IMR-90 (cell line): Measurements from ENCODE around the gene ALDH1L2. TPM values are rescaled to one million over a fixed set of nuclear protein-coding genes. Genes with fewer than 3 reads are reported as not detected.

Experiments used
- ATAC-seq: fragments of 200-7000 bp; cut with Tn5 transposase; 2 replicates; pipeline ENCODE4 v1.9.1; 2020; ENCODE audit warnings: low read depth, mild to moderate bottlenecking, moderate library complexity
- BruUV-seq: library from RNA; stranded (reverse); fragments of 400-500 nt; replicated peaks from 2 replicates; lab custom pipeline; 2021; lab: Mats Ljungman, UMichigan
- CTCF ChIA-PET: fragments of 300-600 bp; formaldehyde crosslinking; extraction: SDS; loops from one replicate; lab custom pipeline; 2021; ENCODE audit warnings: antibody characterized with exemption; lab: Yijun Ruan, JAX
- POLR2A ChIA-PET: fragments of 300-600 bp; sonication (Branson Sonifier 250); formaldehyde crosslinking; loops from one replicate; lab custom pipeline; 2022; ENCODE audit warnings: antibody characterized with exemption; ENCODE audit not compliant: unreplicated experiment; lab: Charles Lee
- DNase-seq: peaks from one replicate; pipeline ENCODE4 v3.0.0; 2013
- H2AFZ ChIP-seq: replicated peaks from 2 replicates; pipeline ENCODE3; 2013; ENCODE audit warnings: low read length, mild to moderate bottlenecking; ENCODE audit not compliant: poor library complexity
- H2AK5ac ChIP-seq: 2 replicates; pipeline ENCODE4 v1.6.1; 2013; ENCODE audit warnings: low read depth, low read length, inconsistent platforms
- H2AK9ac ChIP-seq: replicated peaks from 2 replicates; pipeline ENCODE3; 2013; ENCODE audit warnings: mild to moderate bottlenecking, low read depth, low read length, moderate library complexity; ENCODE audit not compliant: poor library complexity
- H2BK120ac ChIP-seq: 2 replicates; pipeline ENCODE4 v1.6.1; 2013; ENCODE audit warnings: low read depth, low read length, inconsistent platforms
- H2BK15ac ChIP-seq: 3 replicates; pipeline ENCODE4 v1.6.1; 2013; ENCODE audit warnings: low read depth, low read length, inconsistent platforms
- H2BK20ac ChIP-seq: 2 replicates; pipeline ENCODE4 v1.6.1; 2013; ENCODE audit warnings: low read depth, mild to moderate bottlenecking, inconsistent platforms, low read length, moderate library complexity
- H2BK5ac ChIP-seq: 2 replicates; pipeline ENCODE4 v1.6.1; 2013; ENCODE audit warnings: mild to moderate bottlenecking, low read depth, low read length, inconsistent platforms; ENCODE audit not compliant: poor library complexity, severe bottlenecking
- H3K14ac ChIP-seq: replicated peaks from 2 replicates; pipeline ENCODE4 v1.6.1; 2013; ENCODE audit warnings: low read depth, low read length, inconsistent platforms
- H3K18ac ChIP-seq: 2 replicates; pipeline ENCODE4 v1.6.1; 2013; ENCODE audit warnings: low read depth, low read length, control low read depth
- H3K23ac ChIP-seq: 2 replicates; pipeline ENCODE4 v1.6.1; 2013; ENCODE audit warnings: low read depth, low read length, inconsistent platforms
- H3K27ac ChIP-seq: 2 replicates; pipeline ENCODE4 v1.5.1; 2013; ENCODE audit warnings: mild to moderate bottlenecking, control low read depth, low read length; ENCODE audit not compliant: insufficient read depth
- H3K27me3 ChIP-seq: 2 replicates; pipeline ENCODE4 v1.6.1; 2013; ENCODE audit warnings: low read length; ENCODE audit not compliant: control insufficient read depth, insufficient read depth
- H3K36me3 ChIP-seq: 2 replicates; pipeline ENCODE4 v1.6.1; 2013; ENCODE audit warnings: low read length, mixed read lengths; ENCODE audit not compliant: control insufficient read depth, insufficient read depth
- H3K4ac ChIP-seq: 2 replicates; pipeline ENCODE4 v1.6.1; 2013; ENCODE audit warnings: low read depth, low read length, inconsistent platforms
- H3K4me1 ChIP-seq: 2 replicates; pipeline ENCODE4 v1.6.1; 2013; ENCODE audit warnings: low read length, mixed read lengths; ENCODE audit not compliant: control insufficient read depth, insufficient read depth
- H3K4me2 ChIP-seq: 2 replicates; pipeline ENCODE4 v1.6.1; 2013; ENCODE audit warnings: low read depth, mild to moderate bottlenecking, control low read depth, low read length, moderate library complexity
- H3K4me3 ChIP-seq: 2 replicates; pipeline ENCODE4 v1.5.1; 2013; ENCODE audit warnings: low read depth, mild to moderate bottlenecking, control low read depth, low read length, moderate library complexity; ENCODE audit not compliant: insufficient read depth
- H3K56ac ChIP-seq: 2 replicates; pipeline ENCODE4 v1.6.1; 2013; ENCODE audit warnings: low read length, inconsistent platforms; ENCODE audit not compliant: insufficient read depth; ENCODE audit errors: extremely low read depth
- H3K79me1 ChIP-seq, 2 experiments: 2 replicates each; pipeline ENCODE4 v1.6.1; 2013; ENCODE audit warnings: low read length in 2 of 2, inconsistent platforms in 1 of 2, low read depth in 1 of 2
- H3K9ac ChIP-seq: 2 replicates; pipeline ENCODE4 v1.6.1; 2013; ENCODE audit warnings: low read depth, low read length, control low read depth
- H3K9me1 ChIP-seq: 2 replicates; pipeline ENCODE4 v1.6.1; 2013; ENCODE audit warnings: low read length, inconsistent platforms; ENCODE audit not compliant: insufficient read depth
- H3K9me3 ChIP-seq: 2 replicates; pipeline ENCODE4 v1.6.1; 2013; ENCODE audit warnings: low read length; ENCODE audit not compliant: control insufficient read depth, insufficient read depth
- H4K20me1 ChIP-seq: 2 replicates; pipeline ENCODE4 v1.6.1; 2013; ENCODE audit warnings: low read length, inconsistent platforms; ENCODE audit not compliant: insufficient read depth
- H4K5ac ChIP-seq: 2 replicates; pipeline ENCODE4 v1.6.1; 2013; ENCODE audit warnings: mild to moderate bottlenecking, low read depth, low read length, control low read depth
- H4K8ac ChIP-seq, 2 experiments: 2 replicates each; pipeline ENCODE4 v1.6.1; 2013; ENCODE audit warnings: low read depth in 2 of 2, low read length in 2 of 2, control low read depth in 1 of 2, inconsistent platforms in 1 of 2
- H4K91ac ChIP-seq: 2 replicates; pipeline ENCODE4 v1.6.1; 2013; ENCODE audit warnings: low read depth, low read length, inconsistent platforms; ENCODE audit not compliant: insufficient read depth
- BHLHE40 ChIP-seq: fragments of 150-350 bp; IDR thresholded peaks from 2 replicates; pipeline ENCODE4 v1.6.1; 2016; ENCODE audit warnings: mild to moderate bottlenecking, low read depth, low read length
- CEBPB ChIP-seq: IDR thresholded peaks from 2 replicates; pipeline ENCODE4 v1.6.1; 2012; ENCODE audit warnings: low read depth, low read length, improper control_type of control experiment
- CHD1 ChIP-seq: IDR thresholded peaks from 2 replicates; pipeline ENCODE4 v1.6.1; 2012; ENCODE audit warnings: low read depth, low read length, improper control_type of control experiment
- CTCF ChIP-seq: conservative IDR thresholded peaks from 2 replicates; pipeline ENCODE4 v1.5.1; 2012; ENCODE audit warnings: mild to moderate bottlenecking, low read depth, low read length, improper control_type of control experiment
- ELK1 ChIP-seq: fragments of 150-350 bp; IDR thresholded peaks from 2 replicates; pipeline ENCODE4 v1.6.1; 2016; ENCODE audit warnings: low read depth, mild to moderate bottlenecking, low read length, moderate library complexity, borderline replicate concordance
- FOS ChIP-seq: fragments of 150-350 bp; IDR thresholded peaks from 2 replicates; pipeline ENCODE4 v1.6.1; 2016; ENCODE audit warnings: low read depth, low read length
- MAFK ChIP-seq: IDR thresholded peaks from 2 replicates; pipeline ENCODE4 v1.6.1; 2012; ENCODE audit warnings: low read depth, low read length, improper control_type of control experiment
- MAZ ChIP-seq: IDR thresholded peaks from 2 replicates; pipeline ENCODE4 v1.6.1; 2012; ENCODE audit warnings: low read depth, mild to moderate bottlenecking, low read length, improper control_type of control experiment, moderate library complexity, borderline replicate concordance
- MXI1 ChIP-seq: IDR thresholded peaks from 2 replicates; pipeline ENCODE4 v1.6.1; 2012; ENCODE audit warnings: low read depth, mild to moderate bottlenecking, low read length, moderate library complexity, borderline replicate concordance
- NFE2L2 ChIP-seq: fragments of 150-350 bp; IDR thresholded peaks from 2 replicates; pipeline ENCODE4 v1.6.1; 2016; ENCODE audit warnings: low read depth, mild to moderate bottlenecking, low read length
- POLR2A ChIP-seq: IDR thresholded peaks from 2 replicates; pipeline ENCODE4 v1.6.1; 2012; ENCODE audit warnings: mild to moderate bottlenecking, low read depth, low read length
- RAD21 ChIP-seq: IDR thresholded peaks from 2 replicates; pipeline ENCODE4 v1.6.1; 2012; ENCODE audit warnings: low read length, improper control_type of control experiment
- RCOR1 ChIP-seq: IDR thresholded peaks from 2 replicates; pipeline ENCODE4 v1.6.1; 2012; ENCODE audit warnings: mild to moderate bottlenecking, low read length, improper control_type of control experiment; ENCODE audit not compliant: insufficient replicate concordance
- RFX5 ChIP-seq: IDR thresholded peaks from 2 replicates; pipeline ENCODE4 v1.8.0; 2012; ENCODE audit warnings: low read depth, mild to moderate bottlenecking, low read length, moderate library complexity
- SMC3 ChIP-seq: fragments of 150-350 bp; IDR thresholded peaks from 2 replicates; pipeline ENCODE4 v1.6.1; 2016; ENCODE audit warnings: low read depth, mild to moderate bottlenecking, antibody characterized with exemption, low read length, moderate library complexity
- USF2 ChIP-seq: fragments of 150-350 bp; IDR thresholded peaks from 2 replicates; pipeline ENCODE4 v1.6.1; 2017; ENCODE audit warnings: mild to moderate bottlenecking, antibody characterized with exemption, low read length, low read depth
- WGBS, 2 experiments: methylation state at CpG; one replicate each; pipeline versions ENCODE4 v1.1.5 to v1.1.7; 2013; ENCODE audit warnings: missing lambda C conversion rate in 2 of 2; ENCODE audit not compliant: insufficient read length in 1 of 2; ENCODE audit errors: extremely low coverage in 2 of 2; 5-methylcytosine and 5-hydroxymethylcytosine counted together
- dilution Hi-C: fragments of 300-500 bp; cut with HindIII; formaldehyde crosslinking; loops from one replicate; pipeline ENCODE4 v1.14.3; 2018; ENCODE audit warnings: low sequenced_read_pairs; ENCODE audit not compliant: unreplicated experiment
- in situ Hi-C: fragments of 300-500 bp; cut with MboI; formaldehyde crosslinking; loops from 3 replicates; pipeline ENCODE4 v1.14.3; 2019; ENCODE audit warnings: low sequenced_read_pairs, inconsistent platforms, mixed read lengths
- intact Hi-C: fragments of 100-400 bp; cut with micrococcal nuclease; formaldehyde crosslinking; loops from 2 replicates; pipeline ENCODE4 v1.10.0; 2022
- polyA plus RNA-seq, 3 experiments: library from polyadenylated mRNA; depleted of rRNA; stranded (reverse); fragments of >200 nt; gene quantifications; 2 replicates each; pipeline ENCODE4 v1.2.3, GENCODE V29; 2012; ENCODE audit warnings: low replicate concordance in 1 of 3
- total RNA-seq: library from RNA; depleted of rRNA; stranded (reverse); fragments of >200 nt; gene quantifications from 2 replicates; pipeline ENCODE4 v1.2.3, GENCODE V29; 2012

The ALDH1L2 gene
- total and polyA plus RNA-seq, 2 of the 4 experiments (the other 2 are of a cell fraction) = 21.1 to 22.8 TPM

DNA sequence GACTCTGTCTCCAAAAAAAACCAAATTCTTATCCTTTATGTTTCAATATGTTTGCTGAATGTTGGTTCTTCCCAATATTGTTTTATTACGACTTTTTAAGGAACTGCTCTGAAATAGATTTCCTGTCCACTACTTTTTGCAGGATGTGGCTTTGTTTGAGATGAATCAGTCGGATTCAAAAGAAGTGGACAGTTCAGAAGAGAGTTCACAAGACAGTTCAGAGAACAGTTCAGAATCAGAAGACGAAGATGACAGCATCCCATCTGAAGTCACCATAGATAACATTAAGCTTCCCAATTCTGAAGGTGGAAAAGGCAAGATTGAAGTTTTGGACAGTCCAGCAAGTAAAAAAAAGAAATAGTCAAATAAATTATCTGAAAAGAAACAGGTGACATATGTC, 89.9 kb downstream of the ALDH1L2 start:
- no TSS peak for BruUV-seq
- Histone ChIP-seq H2BK5ac (no peak overlapping the region), H3K9me3 (no peaks in the 10 kb centered on the region), H3K27ac (no peak overlapping the region), H2BK120ac (no peak overlapping the region), H4K5ac (no peak overlapping the region), H4K8ac (no peak overlapping the region), H3K4me2 (no peak overlapping the region), H2AK9ac (no peak overlapping the region), H3K4me1 (no peaks in the 10 kb centered on the region), H3K14ac (no peak overlapping the region), H3K79me1 (peaks cover 4 to 9% of the 10 kb centered on the region in 2 experiments), H3K36me3 (peaks cover 28% of the 10 kb centered on the region), H3K4me3 (no peak overlapping the region), H2AK5ac (no peak overlapping the region), H3K9me1 (peaks cover 6% of the 10 kb centered on the region; the same call in 1 of the 2 replicates), H4K20me1 (no peaks in the 10 kb centered on the region), H2BK15ac (no peak overlapping the region), H3K23ac (no peak overlapping the region), H3K27me3 (no peaks in the 10 kb centered on the region), H4K91ac (no peak overlapping the region), H3K4ac (no peak overlapping the region), H3K9ac (no peak overlapping the region), H3K56ac (no peak overlapping the region), H2BK20ac (no peak overlapping the region), H3K18ac (no peak overlapping the region), H2AFZ (no peak overlapping the region)
- ChIA-PET POLR2A (no interaction called here), CTCF (no interaction called here)
- DNase-seq = no peak
- in situ Hi-C loops = no loop called here
- intact Hi-C loops = no loop called here
- ATAC-seq = no peak
- WGBS, 2 experiments = no CpG with 5 or more reads among the region's 3 CpGs
- no peak for TF ChIP-seq RCOR1
- no peak for TF ChIP-seq MAZ
- TF ChIP-seq MXI1 = no peak
- no peak for TF ChIP-seq MAFK
- no peak for TF ChIP-seq POLR2A
- TF ChIP-seq CEBPB = no peak
- TF ChIP-seq SMC3 = no peak
- no peak for TF ChIP-seq BHLHE40
- no peak for TF ChIP-seq CTCF
- TF ChIP-seq ELK1 = no peak
- TF ChIP-seq RFX5 = no peak
- TF ChIP-seq USF2 = no peak
- no peak for TF ChIP-seq FOS
- no peak for TF ChIP-seq RAD21
- TF ChIP-seq NFE2L2 = no peak
- no peak for TF ChIP-seq CHD1
- dilution Hi-C loops = no loop called here
